GM20431 (cell line): ENCODE data around the gene ACOT2.
"Not testable (repeated sequence)": the region's sequence is repeated elsewhere in the genome, so short reads cannot be mapped to it uniquely, and the experiment has no call there.

Experiments
- in situ Hi-C: fragments of 300-500 bp; cut with MseI, MboI; formaldehyde crosslinking; loops from one replicate; pipeline ENCODE4 v1.15.0; 2020; ENCODE audit warnings: low sequenced_read_pairs; ENCODE audit not compliant: unreplicated experiment

Gene ACOT2, protein sequence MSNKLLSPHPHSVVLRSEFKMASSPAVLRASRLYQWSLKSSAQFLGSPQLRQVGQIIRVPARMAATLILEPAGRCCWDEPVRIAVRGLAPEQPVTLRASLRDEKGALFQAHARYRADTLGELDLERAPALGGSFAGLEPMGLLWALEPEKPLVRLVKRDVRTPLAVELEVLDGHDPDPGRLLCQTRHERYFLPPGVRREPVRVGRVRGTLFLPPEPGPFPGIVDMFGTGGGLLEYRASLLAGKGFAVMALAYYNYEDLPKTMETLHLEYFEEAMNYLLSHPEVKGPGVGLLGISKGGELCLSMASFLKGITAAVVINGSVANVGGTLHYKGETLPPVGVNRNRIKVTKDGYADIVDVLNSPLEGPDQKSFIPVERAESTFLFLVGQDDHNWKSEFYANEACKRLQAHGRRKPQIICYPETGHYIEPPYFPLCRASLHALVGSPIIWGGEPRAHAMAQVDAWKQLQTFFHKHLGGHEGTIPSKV

DNA sequence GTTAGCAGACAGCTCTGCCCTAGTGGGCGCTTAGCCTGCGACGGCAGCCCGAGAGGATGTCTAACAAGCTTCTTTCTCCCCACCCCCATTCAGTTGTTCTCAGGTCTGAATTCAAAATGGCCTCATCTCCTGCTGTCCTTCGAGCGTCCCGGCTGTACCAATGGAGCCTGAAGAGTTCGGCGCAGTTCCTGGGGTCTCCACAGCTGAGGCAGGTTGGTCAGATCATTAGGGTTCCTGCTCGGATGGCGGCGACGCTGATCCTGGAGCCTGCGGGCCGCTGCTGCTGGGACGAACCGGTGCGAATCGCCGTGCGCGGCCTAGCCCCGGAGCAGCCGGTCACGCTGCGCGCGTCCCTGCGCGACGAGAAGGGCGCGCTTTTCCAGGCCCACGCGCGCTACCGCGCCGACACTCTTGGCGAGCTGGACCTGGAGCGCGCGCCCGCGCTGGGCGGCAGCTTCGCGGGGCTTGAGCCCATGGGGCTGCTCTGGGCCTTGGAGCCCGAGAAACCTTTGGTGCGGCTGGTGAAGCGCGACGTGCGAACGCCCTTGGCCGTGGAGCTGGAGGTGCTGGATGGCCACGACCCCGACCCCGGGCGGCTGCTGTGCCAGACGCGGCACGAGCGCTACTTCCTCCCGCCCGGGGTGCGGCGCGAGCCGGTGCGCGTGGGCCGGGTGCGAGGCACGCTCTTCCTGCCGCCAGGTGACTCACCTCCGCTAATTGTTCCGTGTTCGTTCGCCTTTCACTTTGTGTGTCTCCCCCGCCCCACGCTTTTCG lies at the start of gene ACOT2:
Gene ACOT2, plus strand, starts transcription at position 29 of the 774 bp plus-strand sequence. Its CDS starts 28 bp downstream, at position 57.
- in situ Hi-C loops = not testable (repeated sequence)

DNA sequence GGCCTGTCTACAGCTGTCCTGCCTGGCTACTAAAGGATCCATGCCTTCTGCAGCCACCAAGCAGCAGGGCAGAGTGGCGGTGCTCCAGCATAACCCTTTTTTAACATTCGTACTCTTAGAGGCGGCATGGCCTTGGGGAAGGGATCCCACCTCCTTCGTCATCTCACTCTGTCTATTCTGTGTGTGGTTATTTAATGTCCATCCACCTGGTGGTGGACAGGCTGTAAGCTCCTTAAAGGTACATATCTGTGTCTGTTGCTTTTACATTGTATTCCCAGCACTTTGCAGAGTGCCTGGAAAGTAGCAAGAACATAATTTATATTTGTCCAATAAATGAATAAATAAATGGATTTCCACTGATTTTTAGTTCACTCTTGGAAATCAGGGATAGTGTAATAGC lies 47.8 kb upstream of the ACOT2 start:
- in situ Hi-C loops = no loop called here

DNA sequence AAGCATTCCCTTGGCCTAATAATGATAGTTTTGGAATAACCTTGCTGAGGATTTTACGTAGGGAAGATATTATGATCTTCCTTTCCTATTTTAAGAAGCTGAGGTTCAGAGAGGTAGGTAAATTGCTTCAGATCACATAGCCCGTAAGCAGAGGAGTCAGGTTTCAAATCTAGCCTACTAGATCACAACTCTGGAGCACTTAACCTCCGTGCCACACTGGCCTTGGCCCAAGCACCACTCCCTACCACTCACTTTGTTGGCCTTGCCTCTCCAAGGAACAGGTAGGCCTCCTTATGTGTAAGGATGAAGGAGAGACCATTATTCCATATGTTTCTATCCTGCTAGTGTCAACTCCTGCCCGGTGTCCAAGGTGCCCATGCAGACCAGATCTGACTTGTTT lies 44.5 kb upstream of the ACOT2 start:
- in situ Hi-C loops = no loop called here

DNA sequence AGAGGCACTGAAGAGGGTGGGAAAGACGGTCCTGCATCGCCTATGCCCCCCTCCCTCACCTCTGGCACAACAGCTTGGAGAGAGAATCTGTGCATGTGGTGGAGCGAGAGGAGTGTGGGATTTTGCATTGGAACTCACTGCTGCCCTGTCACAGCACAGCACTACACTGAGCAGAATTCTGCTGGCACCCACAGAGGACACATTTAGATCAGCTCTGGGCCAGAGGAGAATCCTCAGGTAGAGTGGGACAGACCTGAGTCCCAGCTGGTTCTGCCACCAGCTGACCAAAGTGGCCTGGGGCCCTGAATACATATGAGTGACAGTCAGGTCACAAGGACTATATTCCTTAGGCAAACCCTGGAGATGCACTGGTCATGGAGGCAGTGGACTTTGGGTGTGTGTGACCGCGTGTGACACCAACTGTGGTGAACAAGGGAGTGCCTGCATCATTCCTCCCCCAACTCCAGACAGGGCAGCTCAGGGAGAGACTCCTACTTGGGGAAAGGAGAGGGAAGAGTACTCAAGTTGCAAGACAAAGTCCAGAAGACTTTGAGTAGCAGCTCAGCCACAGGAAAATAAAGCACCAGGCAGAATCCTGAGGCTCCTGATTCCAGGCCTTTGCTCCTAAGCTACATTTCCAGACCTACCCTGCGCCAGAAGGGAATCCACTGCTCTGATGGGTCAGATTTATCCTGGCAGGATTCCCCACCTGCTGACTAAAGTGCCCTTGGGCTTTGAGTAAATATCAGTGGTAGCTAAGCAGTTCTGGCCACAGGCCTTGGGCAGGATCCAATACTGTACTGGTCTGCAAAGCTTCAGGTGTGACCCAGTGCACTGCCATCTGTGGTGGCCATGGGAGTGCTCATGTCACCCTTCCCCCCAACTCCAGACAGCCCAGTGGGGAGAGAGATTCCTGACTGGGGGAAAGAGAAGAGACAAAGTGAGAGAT lies 42.7 kb upstream of the ACOT2 start:
- in situ Hi-C loops = no loop called here

DNA sequence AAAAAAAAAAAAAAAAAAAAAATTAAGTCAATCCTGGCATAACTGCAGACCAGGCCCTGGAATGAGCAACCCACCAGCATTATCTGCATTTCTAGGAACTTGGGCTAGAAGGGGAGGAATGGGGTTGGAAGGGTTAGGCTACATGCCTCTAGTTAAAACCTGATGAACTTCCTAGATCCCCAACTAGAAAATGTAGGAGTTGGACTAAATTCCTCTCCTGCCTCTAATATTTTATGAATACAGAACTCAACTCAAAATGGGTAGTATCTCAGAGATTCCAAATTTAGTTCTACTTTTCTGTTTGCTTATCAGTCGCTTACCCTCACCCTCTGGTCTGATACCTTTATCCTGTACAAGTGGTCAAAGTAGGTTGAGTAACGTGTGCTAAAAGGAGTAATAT lies 39.7 kb upstream of the ACOT2 start:
- in situ Hi-C loops = not testable (repeated sequence)

DNA sequence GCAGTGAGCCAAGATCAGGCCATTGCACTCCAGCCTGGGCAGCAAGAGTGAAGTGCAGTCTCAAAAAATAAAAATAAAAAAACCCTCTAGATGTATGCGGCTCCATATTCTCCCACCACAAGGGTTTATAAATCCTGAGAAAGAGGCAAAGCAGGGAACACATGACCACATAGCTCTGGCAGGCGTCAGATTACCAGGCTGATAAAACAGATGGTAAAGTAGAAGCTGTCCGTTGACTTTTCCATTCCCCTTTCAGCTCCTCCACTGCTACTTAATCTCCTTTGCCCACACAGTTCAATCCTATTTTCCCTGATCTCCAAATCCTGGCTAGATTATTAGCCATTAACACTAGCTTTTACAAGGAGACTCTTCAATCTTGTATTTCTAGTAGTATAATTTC lies 37.0 kb upstream of the ACOT2 start:
- in situ Hi-C loops = not testable (repeated sequence)

DNA sequence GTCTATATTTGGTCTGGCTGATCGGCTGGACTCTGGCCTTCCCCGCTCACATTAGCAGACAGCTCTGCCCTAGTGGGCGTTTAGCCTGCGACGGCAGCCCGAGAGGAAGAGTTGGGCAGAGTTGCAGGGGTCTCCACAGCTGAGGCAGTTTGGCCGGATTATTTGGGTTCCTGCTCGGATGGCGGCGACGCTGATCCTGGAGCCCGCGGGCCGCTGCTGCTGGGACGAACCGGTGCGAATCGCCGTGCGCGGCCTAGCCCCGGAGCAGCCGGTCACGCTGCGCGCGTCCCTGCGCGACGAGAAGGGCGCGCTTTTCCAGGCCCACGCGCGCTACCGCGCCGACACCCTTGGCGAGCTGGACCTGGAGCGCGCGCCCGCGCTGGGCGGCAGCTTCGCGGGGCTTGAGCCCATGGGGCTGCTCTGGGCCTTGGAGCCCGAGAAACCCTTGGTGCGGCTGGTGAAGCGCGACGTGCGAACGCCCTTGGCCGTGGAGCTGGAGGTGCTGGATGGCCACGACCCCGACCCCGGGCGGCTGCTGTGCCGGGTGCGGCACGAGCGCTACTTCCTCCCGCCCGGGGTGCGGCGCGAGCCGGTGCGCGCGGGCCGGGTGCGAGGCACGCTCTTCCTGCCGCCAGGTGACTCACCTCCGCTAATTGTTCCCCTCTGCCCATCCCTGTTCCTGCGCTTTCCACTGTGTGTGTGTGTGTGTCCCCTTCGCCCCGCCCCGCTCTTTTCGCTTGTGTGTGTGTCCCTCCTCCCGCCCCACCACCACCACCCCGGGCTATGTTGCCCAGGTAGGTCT lies 31.6 kb upstream of the ACOT2 start:
- in situ Hi-C loops = not testable (repeated sequence)

DNA sequence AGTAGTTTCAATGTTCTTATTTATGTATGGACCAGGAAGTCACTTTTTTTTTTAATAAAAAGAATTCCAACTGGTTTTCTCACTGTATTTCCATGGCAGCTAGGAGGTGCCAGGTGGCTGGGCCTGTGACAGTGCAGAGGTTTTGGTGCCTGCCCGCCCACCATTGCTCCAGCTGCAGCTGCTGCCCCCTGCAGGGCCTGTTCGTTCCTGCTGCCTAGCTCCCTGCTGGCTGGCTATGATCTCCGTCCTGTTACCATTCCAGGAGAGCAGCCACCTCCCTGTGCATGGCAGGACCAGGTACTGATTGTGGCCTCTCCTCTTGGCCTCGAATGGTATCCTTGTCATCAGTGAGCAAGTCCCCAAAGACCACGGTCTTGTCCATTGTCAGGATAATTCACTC lies 30.0 kb upstream of the ACOT2 start:
- in situ Hi-C loops = not testable (repeated sequence)

DNA sequence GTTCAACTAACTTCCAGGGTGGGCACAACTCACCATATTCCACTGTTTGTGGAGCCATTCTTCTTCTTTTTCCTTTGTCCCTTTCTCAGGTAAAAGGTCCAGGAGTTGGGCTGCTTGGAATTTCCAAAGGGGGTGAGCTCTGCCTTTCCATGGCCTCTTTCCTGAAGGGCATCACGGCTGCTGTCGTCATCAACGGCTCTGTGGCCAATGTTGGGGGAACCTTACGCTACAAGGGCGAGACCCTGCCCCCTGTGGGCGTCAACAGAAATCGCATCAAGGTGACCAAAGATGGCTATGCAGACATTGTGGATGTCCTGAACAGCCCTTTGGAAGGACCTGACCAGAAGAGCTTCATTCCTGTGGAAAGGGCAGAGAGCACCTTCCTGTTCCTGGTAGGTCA lies 26.1 kb upstream of the ACOT2 start:
- in situ Hi-C loops = not testable (repeated sequence)

DNA sequence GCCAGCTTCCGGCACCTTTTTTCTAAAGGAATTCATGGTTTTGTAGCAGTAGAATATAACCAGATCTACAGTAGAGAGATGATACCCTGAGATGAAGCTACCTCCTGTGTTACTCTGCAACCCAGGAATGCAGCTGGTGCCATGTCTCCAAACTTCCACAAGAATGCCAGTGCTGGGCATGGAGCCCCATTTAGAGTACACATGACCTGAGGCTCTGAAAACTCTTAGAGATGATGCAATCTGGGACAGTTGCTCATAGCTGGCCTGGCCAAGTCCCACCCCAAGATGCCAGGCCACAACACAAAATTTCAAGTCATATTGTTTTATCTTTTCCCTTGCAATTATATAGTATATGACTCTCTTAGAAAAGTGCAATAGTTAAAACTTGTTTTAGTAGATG lies 23.7 kb upstream of the ACOT2 start:
- in situ Hi-C loops = not testable (repeated sequence)

DNA sequence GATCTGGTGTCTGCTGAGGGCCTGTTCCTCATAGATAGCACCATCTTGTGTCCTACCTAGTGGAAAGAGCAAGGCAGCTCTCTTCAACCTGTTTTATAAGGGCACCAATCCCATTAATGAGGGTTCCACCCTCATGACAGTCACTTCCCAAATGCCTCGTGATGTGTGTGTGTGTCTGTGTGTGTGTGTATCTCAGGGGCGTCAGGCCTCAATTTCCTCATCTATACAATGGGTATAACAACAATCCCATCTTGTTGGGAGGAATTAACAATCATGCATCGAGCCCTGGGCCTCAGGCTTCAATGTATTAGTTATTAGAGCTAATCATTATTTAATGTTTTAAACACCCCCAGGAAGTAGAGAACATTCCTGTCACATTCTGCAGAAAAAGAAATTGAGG lies 19.9 kb upstream of the ACOT2 start:
- in situ Hi-C loops = not testable (repeated sequence)

DNA sequence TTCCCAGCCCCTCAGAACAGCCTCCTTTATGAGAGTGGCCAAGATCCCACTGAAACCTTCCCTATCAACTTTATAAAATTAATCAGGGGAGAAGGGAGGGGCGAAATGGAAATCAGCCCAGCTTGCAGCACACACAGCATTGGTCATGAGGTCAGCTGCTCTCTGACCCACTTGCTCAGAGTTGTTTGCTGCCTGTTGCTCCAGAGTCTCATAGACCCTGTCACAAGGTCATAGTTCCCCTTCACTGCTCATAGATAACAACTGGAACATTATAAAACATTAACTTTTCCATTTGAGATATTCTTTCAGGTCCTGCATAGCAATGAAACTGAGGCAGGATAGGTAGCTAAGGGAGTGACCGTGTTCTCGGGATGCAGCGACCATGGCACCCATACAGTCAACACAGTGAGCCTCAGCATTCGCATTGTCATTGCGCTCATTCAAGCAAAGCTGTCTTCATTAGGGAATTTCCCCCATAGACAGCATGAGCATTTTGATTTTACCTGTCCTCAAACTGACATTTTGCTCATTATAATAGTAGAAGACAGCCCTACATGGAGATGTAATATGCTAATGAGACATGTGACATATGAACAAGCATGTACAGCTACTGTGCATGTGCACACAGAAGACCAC lies 19.0 kb upstream of the ACOT2 start:
- in situ Hi-C loops = not testable (repeated sequence)

DNA sequence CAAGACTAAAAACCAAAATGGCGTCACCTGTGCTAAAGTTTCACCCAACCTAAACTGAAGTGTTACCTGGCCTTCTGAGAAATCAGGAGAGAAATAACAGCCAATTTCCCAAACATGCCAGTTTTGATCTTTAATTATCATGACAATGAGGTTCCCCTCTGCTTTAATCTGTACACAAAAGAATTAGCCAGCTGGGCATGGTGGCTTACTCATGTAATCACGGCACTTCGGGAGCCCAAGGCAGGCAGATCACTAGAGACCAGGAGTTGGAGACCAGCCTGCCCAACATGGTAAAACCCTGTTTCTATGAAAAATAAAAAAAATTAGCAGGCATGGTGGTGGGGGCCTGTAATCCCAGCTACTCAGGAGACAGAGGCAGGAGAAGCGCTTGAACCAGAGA lies 15.2 kb upstream of the ACOT2 start:
- in situ Hi-C loops = no loop called here

DNA sequence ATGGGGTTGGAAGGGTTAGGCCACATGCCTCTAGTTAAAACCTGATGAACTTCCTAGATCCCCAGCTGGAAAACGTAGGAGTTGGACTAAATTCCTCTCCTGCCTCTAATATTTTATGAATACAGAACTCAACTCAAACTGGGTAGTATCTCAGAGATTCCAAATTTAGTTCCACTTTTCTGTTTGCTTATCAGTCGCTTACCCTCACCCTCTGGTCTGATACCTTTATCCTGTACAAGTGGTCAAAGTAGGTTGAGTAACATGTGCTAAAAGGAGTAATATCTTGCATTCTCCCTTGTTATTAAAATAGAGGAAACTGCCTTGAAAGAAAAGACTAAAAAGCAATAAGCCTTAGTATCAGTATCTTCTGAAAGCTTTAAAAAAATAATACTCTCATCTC lies 11.8 kb upstream of the ACOT2 start:
- in situ Hi-C loops = not testable (repeated sequence)

DNA sequence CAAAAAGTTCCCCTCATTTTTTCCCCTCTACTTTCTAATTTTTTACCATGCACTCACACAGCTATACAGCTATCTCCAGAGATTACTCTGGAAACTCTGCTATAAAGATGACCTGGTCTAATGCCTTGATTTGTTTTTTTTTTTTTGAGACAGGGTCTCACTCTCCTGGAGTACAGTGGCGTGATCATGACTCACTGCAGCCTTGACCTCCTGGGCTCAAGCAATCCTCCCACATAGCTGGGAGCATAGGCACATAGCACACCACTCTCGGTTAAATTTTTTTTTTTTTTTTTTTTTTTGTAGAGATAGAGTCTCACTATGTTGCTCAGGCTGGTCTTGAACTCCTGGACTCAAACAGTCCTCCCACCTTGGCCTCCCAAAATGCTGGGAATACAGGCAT lies 10.8 kb upstream of the ACOT2 start:
- in situ Hi-C loops = not testable (repeated sequence)

DNA sequence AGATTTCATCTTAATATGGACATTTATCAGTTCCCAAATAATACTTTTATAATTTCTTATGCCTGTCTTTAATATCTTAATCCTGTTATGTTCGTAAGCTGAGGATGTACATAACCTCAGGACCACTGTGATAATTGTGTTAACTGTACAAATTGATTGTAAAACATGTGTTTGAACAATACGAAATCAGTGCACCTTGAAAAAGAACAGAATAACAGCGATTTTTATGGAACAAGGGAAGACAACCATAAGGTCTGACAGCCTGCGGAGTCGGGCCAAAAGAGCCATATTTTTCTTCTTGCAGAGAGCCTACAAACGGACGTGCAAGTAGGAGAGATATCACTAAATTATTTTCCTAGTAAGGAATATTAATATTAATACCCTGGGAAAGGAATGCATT lies 6.8 kb upstream of the ACOT2 start:
- in situ Hi-C loops = not testable (repeated sequence)

DNA sequence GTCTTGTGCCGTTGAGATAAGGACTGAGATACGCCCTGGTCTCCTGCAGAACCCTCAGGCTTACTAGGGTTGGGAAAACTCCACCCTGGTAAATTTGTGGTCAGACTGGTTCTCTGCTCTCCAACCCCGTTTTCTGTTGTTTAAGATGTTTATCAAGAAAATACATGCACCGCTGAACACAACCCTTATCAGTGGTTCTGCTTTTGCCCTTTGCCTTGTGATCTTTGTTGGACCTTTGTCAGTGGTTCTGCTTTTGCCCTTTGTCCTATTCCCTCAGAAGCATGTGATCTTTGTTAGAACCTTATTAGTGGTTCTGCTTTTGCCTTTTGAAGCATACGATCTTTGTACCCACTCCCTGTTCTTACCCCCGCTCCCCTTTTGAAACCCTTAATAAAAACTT lies 6.3 kb upstream of the ACOT2 start:
- in situ Hi-C loops = not testable (repeated sequence)

DNA sequence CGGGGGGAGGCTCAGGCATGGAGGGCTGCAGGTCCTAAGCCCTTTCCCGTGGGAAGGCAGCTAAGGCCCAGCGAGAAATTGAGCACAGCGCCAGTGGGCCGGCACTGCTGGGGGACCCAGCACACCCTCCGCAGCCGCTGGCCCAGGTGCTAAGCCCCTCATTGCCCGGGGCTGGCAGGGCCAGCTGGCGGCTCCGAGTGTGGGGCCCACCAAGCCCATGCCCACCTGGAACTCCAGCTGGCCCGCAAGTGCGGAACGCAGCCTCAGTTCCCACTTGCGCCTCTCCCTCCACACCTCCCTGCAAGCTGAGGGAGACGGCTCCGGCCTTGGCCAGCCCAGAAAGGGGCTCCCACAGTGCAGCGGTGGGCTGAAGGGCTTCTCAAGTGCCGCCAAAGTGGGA lies 2.6 kb upstream of the ACOT2 start:
- in situ Hi-C loops = not testable (repeated sequence)

DNA sequence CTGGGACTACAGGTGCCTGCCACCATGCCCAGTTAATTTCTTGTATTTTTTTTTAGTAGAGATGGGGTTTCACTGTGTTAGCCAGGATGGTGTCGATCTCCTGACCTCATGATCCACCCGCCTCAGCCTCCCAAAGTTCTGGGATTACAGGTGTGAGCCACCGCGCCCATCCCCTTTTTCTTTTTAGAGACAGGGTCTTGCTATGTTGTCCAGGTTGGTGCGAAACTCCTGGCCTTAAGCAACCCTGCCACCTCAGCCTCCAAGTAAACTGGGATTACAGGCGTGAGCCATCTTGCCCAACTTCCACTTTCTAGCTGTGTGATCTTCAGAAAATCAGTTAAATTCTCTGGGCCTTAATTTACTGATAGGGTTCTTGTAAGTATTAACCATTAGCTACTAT lies 2.1 kb upstream of the ACOT2 start:
- in situ Hi-C loops = not testable (repeated sequence)
